Neuronal stem cell (in vitro differentiated cells): ENCODE data around the gene IFIT2.
A peak's percentile ranks its signal among the peaks of the same experiment; 100 is the strongest.

Experiments used
- DNase-seq: peaks from one replicate; pipeline ENCODE4 v3.0.0-alpha.2; 2013; ENCODE audit warnings: low spot score
- H2AFZ ChIP-seq: one replicate; pipeline ENCODE4 v1.6.1; 2013; ENCODE audit warnings: mild to moderate bottlenecking, low read length, inconsistent platforms
- H2AK5ac ChIP-seq: 2 replicates; pipeline ENCODE4 v1.6.1; 2013; ENCODE audit warnings: low read depth, mild to moderate bottlenecking, inconsistent platforms, low read length, moderate library complexity, mixed read lengths
- H2BK120ac ChIP-seq: 2 replicates; pipeline ENCODE4 v1.6.1; 2013; ENCODE audit warnings: low read depth, mild to moderate bottlenecking, inconsistent platforms, low read length, moderate library complexity, mixed read lengths
- H2BK12ac ChIP-seq: one replicate; pipeline ENCODE4 v1.6.1; 2013; ENCODE audit warnings: low read length, inconsistent platforms
- H2BK15ac ChIP-seq: 2 replicates; pipeline ENCODE4 v1.6.1; 2013; ENCODE audit warnings: mild to moderate bottlenecking, low read length, inconsistent platforms, mixed read lengths
- H2BK5ac ChIP-seq: one replicate; pipeline ENCODE4 v1.6.1; 2013; ENCODE audit warnings: inconsistent platforms, mild to moderate bottlenecking, low read length, moderate library complexity
- H3K14ac ChIP-seq: one replicate; pipeline ENCODE4 v1.6.1; 2013; ENCODE audit warnings: low read length, inconsistent platforms
- H3K18ac ChIP-seq: 2 replicates; pipeline ENCODE4 v1.6.1; 2013; ENCODE audit warnings: low read length, inconsistent platforms
- H3K23ac ChIP-seq: 2 replicates; pipeline ENCODE4 v1.6.1; 2013; ENCODE audit warnings: low read depth, mild to moderate bottlenecking, mixed read lengths, low read length, inconsistent platforms; ENCODE audit not compliant: poor library complexity
- H3K27ac ChIP-seq: replicated peaks from 3 replicates; pipeline ENCODE4 v1.5.1; 2013; ENCODE audit warnings: low read length, inconsistent platforms
- H3K27me3 ChIP-seq, 3 experiments: 2 replicates each; pipeline ENCODE4 v1.6.1; 2013; ENCODE audit warnings: low read length in 3 of 3, mild to moderate bottlenecking in 2 of 3, inconsistent platforms in 1 of 3, low read depth in 1 of 3, mixed read lengths in 1 of 3, moderate library complexity in 1 of 3; ENCODE audit not compliant: control insufficient read depth in 3 of 3, insufficient read depth in 3 of 3
- H3K36me3 ChIP-seq, 2 donors: replicated peaks in 1 of 2; 2 replicates each; pipeline ENCODE4 v1.6.1; 2013; ENCODE audit warnings: low read length in 2 of 2; ENCODE audit not compliant: control insufficient read depth in 2 of 2, insufficient read depth in 2 of 2
- H3K4ac ChIP-seq: 2 replicates; pipeline ENCODE4 v1.6.1; 2013; ENCODE audit warnings: inconsistent platforms, mild to moderate bottlenecking, low read length, moderate library complexity
- H3K4me1 ChIP-seq, 2 donors: 1 replicate in 1 of 2; 2 replicates in 1 of 2; pipeline ENCODE4 v1.6.1; 2013; ENCODE audit warnings: low read length in 2 of 2, low read depth in 1 of 2; ENCODE audit not compliant: control insufficient read depth in 2 of 2, insufficient read depth in 1 of 2
- H3K4me2 ChIP-seq: one replicate; pipeline ENCODE4 v1.6.1; 2013; ENCODE audit warnings: mild to moderate bottlenecking, low read length, inconsistent platforms; ENCODE audit not compliant: insufficient read depth, poor library complexity, severe bottlenecking
- H3K4me3 ChIP-seq, 2 donors: 2 replicates each; pipeline ENCODE4 v1.5.1; 2013; ENCODE audit warnings: low read length in 2 of 2, mild to moderate bottlenecking in 2 of 2, inconsistent platforms in 1 of 2, moderate library complexity in 1 of 2
- H3K79me1 ChIP-seq: one replicate; pipeline ENCODE4 v1.6.1; 2013; ENCODE audit warnings: low read depth, mild to moderate bottlenecking, inconsistent platforms, low read length, moderate library complexity
- H3K9ac ChIP-seq: one replicate; pipeline ENCODE4 v1.6.1; 2013; ENCODE audit warnings: mild to moderate bottlenecking, low read depth, low read length, inconsistent platforms; ENCODE audit not compliant: poor library complexity
- H3K9me3 ChIP-seq, 2 donors: replicated peaks in 1 of 2; 2 replicates each; pipeline versions ENCODE3 to v1.6.1; 2013; ENCODE audit warnings: low read length in 2 of 2, mild to moderate bottlenecking in 2 of 2, inconsistent platforms in 1 of 2, low read depth in 1 of 2, mixed read lengths in 1 of 2, moderate library complexity in 1 of 2; ENCODE audit not compliant: control insufficient read depth in 2 of 2, insufficient read depth in 1 of 2
- H4K8ac ChIP-seq: one replicate; pipeline ENCODE4 v1.6.1; 2013; ENCODE audit warnings: low read depth, mild to moderate bottlenecking, inconsistent platforms, low read length, moderate library complexity
- H4K91ac ChIP-seq: one replicate; pipeline ENCODE4 v1.6.1; 2013; ENCODE audit warnings: low read length, low read depth, mild to moderate bottlenecking, inconsistent platforms; ENCODE audit not compliant: poor library complexity
- WGBS, 2 donors: extraction: QIAGEN DNeasy Blood & Tissue Kit; methylation state at CpG; one replicate each; pipeline ENCODE4 v1.1.7; 2013; ENCODE audit warnings: missing lambda C conversion rate in 2 of 2, mixed read lengths in 1 of 2; ENCODE audit not compliant: insufficient read length in 2 of 2, insufficient replicate concordance in 1 of 2; ENCODE audit errors: extremely low coverage in 2 of 2; 5-methylcytosine and 5-hydroxymethylcytosine counted together

IFIT2 gene

DNA sequence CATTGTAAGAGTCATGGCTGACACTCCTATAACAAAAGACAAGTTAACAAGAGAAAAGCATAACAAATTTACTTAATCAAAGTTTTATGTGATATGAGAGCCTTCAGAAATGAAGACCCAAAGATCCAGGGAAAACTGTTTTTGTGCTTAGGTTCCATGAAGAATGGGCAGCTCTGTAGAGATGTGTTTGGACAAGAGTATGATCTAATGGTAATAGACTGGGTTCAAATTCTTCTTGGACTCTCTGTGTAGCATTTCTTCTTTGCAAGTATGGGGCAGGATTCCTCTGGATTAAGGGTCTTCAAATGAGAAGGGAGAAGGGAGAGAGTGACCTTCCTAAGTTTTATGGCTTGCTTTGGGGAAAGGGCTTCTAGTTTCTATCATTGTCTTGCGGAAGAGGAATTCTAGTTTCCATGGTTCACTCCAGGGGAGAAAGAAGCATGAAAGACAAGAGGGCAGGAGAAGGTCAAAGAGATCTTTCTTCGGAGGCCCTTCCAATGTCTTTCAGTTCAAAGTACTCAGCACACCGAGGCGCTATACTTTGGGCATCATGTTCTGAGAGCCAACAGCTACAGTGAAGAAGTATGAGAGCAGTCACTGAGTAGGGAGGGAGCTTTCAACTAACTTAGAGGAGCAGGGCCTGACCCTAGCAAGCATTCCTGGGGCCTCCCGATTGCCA lies 41.4 kb downstream of the IFIT2 start:
- no peak overlapping the region for H4K8ac ChIP-seq
- no peak overlapping the region for H2BK5ac ChIP-seq
- no peak overlapping the region for H2AK5ac ChIP-seq
- peaks cover 24 to 35% of the 10 kb centered on the region in 2 donors for H3K4me1 ChIP-seq
- no peak overlapping the region for H3K14ac ChIP-seq
- H2BK15ac ChIP-seq: no peak overlapping the region
- no peak overlapping the region for H3K23ac ChIP-seq
- DNase-seq: no peak
- no peak overlapping the region for H2BK120ac ChIP-seq
- no CpG with 5 or more reads among the region's 5 CpGs for WGBS, 2 donors
- H3K9me3 ChIP-seq: no peaks in the 10 kb centered on the region
- H2BK12ac ChIP-seq: no peak overlapping the region
- H3K79me1 ChIP-seq: no peaks in the 10 kb centered on the region
- peak overlapping the region; percentile 36 for H2AFZ ChIP-seq
- H3K27me3 ChIP-seq: no peaks in the 10 kb centered on the region
- no peak overlapping the region for H3K4me2 ChIP-seq
- peak overlapping the region; percentile 41 for H3K27ac ChIP-seq
- H3K36me3 ChIP-seq: no peaks in the 10 kb centered on the region
- no peak overlapping the region for H3K4me3 ChIP-seq
- no peak overlapping the region for H3K4ac ChIP-seq
- H3K18ac ChIP-seq: no peak overlapping the region
- no peak overlapping the region for H3K9ac ChIP-seq
- H4K91ac ChIP-seq: no peak overlapping the region

- no peak overlapping the region for H2BK12ac ChIP-seq
- H3K79me1 ChIP-seq: no peaks in the 10 kb centered on the region
- WGBS, 2 donors: no CpG with 5 or more reads among the region's 2 CpGs
These were observed 42.3 kb downstream of the IFIT2 start for GRCh38 chr10:89344156-89344555.

GRCh38 chr10:89345367-89346000 lies 43.6 kb downstream of the IFIT2 start:
- peaks cover 30 to 47% of the 10 kb centered on the region in 2 donors for H3K4me1 ChIP-seq
- H2BK120ac ChIP-seq: no peak overlapping the region
- no peaks in the 10 kb centered on the region for H3K36me3 ChIP-seq
- WGBS, 2 donors: no CpG with 5 or more reads among the region's 4 CpGs
- H4K8ac ChIP-seq: no peak overlapping the region
- H3K18ac ChIP-seq: no peak overlapping the region
- H4K91ac ChIP-seq: no peak overlapping the region
- H2BK5ac ChIP-seq: no peak overlapping the region
- no peak overlapping the region for H3K27ac ChIP-seq
- no peak overlapping the region for H3K4me3 ChIP-seq
- no peak overlapping the region for H2BK15ac ChIP-seq
- no peak overlapping the region for H2BK12ac ChIP-seq
- no peaks in the 10 kb centered on the region for H3K79me1 ChIP-seq
- no peak overlapping the region for H2AK5ac ChIP-seq
- no peak overlapping the region for H3K9ac ChIP-seq
- H3K23ac ChIP-seq: no peak overlapping the region
- no peak for DNase-seq
- H3K14ac ChIP-seq: no peak overlapping the region
- H3K9me3 ChIP-seq: no peaks in the 10 kb centered on the region
- no peak overlapping the region for H3K4ac ChIP-seq
- H3K4me2 ChIP-seq: no peak overlapping the region
- H3K27me3 ChIP-seq: no peaks in the 10 kb centered on the region
- H2AFZ ChIP-seq: no peak overlapping the region

More at GRCh38 chr10:89344156-89344555, 42.3 kb downstream of the IFIT2 start:
- H3K14ac ChIP-seq: no peak overlapping the region
- no peak for DNase-seq
- H2BK120ac ChIP-seq: no peak overlapping the region
- H3K23ac ChIP-seq: no peak overlapping the region
- H4K91ac ChIP-seq: no peak overlapping the region
- H3K4ac ChIP-seq: no peak overlapping the region
- H2AK5ac ChIP-seq: no peak overlapping the region
- H3K27ac ChIP-seq: no peak overlapping the region
- H2BK5ac ChIP-seq: no peak overlapping the region
- peaks cover 27 to 44% of the 10 kb centered on the region in 2 donors for H3K4me1 ChIP-seq
- H4K8ac ChIP-seq: no peak overlapping the region
- no peak overlapping the region for H2BK15ac ChIP-seq
- H2AFZ ChIP-seq: no peak overlapping the region
- no peak overlapping the region for H3K4me2 ChIP-seq
- H3K18ac ChIP-seq: no peak overlapping the region
- H3K36me3 ChIP-seq: no peaks in the 10 kb centered on the region
- H3K4me3 ChIP-seq: no peak overlapping the region
- H3K9ac ChIP-seq: no peak overlapping the region
- H3K9me3 ChIP-seq: no peaks in the 10 kb centered on the region
- H3K27me3 ChIP-seq: no peaks in the 10 kb centered on the region

- DNase-seq: no peak
- Histone ChIP-seq H3K4me1 (peaks cover 30 to 57% of the 10 kb centered on the region in 2 donors), H3K79me1 (no peaks in the 10 kb centered on the region), H3K27ac (peak overlapping the region; percentile 47), H3K4me2 (no peak overlapping the region), H3K27me3 (no peaks in the 10 kb centered on the region), H2BK12ac (no peak overlapping the region), H3K23ac (no peak overlapping the region), H4K8ac (no peak overlapping the region), H2BK15ac (no peak overlapping the region), H3K18ac (no peak overlapping the region), H3K36me3 (no peaks in the 10 kb centered on the region), H3K14ac (no peak overlapping the region), H2AK5ac (no peak overlapping the region), H3K9me3 (no peaks in the 10 kb centered on the region), H3K4me3 (no peak overlapping the region), H2AFZ (peak overlapping the region; percentile 3), H2BK120ac (no peak overlapping the region), H4K91ac (no peak overlapping the region), H2BK5ac (no peak overlapping the region), H3K9ac (no peak overlapping the region), H3K4ac (no peak overlapping the region)
- WGBS, 2 donors: no CpG with 5 or more reads among the region's 4 CpGs
These were observed 44.8 kb downstream of the IFIT2 start for GRCh38 chr10:89346405-89347254.
